LNCAP (cell line): ENCODE data around the gene CD72.

ENCODE experiments used
- CTCF ChIP-seq: fragments of 450-650 bp; IDR thresholded peaks from 2 replicates; pipeline ENCODE4 v1.5.1; 2017; ENCODE audit warnings: mild to moderate bottlenecking

Gene CD72

GRCh38 chr9:35646533-35647265, 28.5 kb upstream of the CD72 start:
- TF ChIP-seq CTCF = peak; percentile 88

- no peak for TF ChIP-seq CTCF
These were observed 27.9 kb upstream of the CD72 start for GRCh38 chr9:35646153-35646532.

- TF ChIP-seq CTCF = no peak
These were observed 24.8 kb upstream of the CD72 start for GRCh38 chr9:35643046-35643445.

- no peak for TF ChIP-seq CTCF
These were observed 21.4 kb upstream of the CD72 start for GRCh38 chr9:35639631-35640030.

GRCh38 chr9:35636135-35636876, 18.1 kb upstream of the CD72 start:
- no peak for TF ChIP-seq CTCF

- TF ChIP-seq CTCF = no peak
These were observed 17.5 kb upstream of the CD72 start for GRCh38 chr9:35635730-35636129.

- TF ChIP-seq CTCF = no peak
These were observed 11.4 kb upstream of the CD72 start for GRCh38 chr9:35629597-35629996.
